Transverse colon (tissue), 3 donors: Measurements from ENCODE around the gene LCP1.

Experiments
- CTCF ChIP-seq, 5 experiments: fragments of 200-600 bp in 3 of 5; fragments of 450-650 bp in 2 of 5; sonication (generic) in 3 of 5; IDR thresholded peaks; 1 replicate in 2 of 5; 2 replicates in 3 of 5; pipeline ENCODE4 v1.5.1; 2016 to 2017; ENCODE audit warnings: antibody characterized with exemption in 5 of 5, inconsistent platforms in 3 of 5, mild to moderate bottlenecking in 2 of 5, moderate library complexity in 1 of 5
- POLR2A ChIP-seq: fragments of 450-650 bp; IDR thresholded peaks from one replicate; pipeline ENCODE4 v1.6.1; 2016; ENCODE audit warnings: antibody characterized with exemption, mild to moderate bottlenecking, moderate library complexity

GRCh38 chr13:46134961-46135522 lies 46.9 kb downstream of the LCP1 start:
- TF ChIP-seq CTCF (IDR thresholded peaks at IDR 0.05) = no peak
- TF ChIP-seq POLR2A = no peak
